IgD-negative memory B cell (primary cell): ENCODE data around the gene BIRC5. TPM values are rescaled to one million over a fixed set of nuclear protein-coding genes. Genes with fewer than 3 reads are reported as not detected.
A peak's percentile ranks its signal among the peaks of the same experiment; 100 is the strongest.
"Not testable (repeated sequence)": the region's sequence is repeated elsewhere in the genome, so short reads cannot be mapped to it uniquely, and the experiment has no call there.

ENCODE experiments used
- H3K27ac Mint-ChIP-seq, 3 donors: one replicate each; pipeline ENCODE4 v1.8.0; 2020 to 2022; ENCODE audit warnings: mild to moderate bottlenecking in 3 of 3, mixed read lengths in 3 of 3, moderate library complexity in 1 of 3
- H3K27me3 Mint-ChIP-seq: one replicate; pipeline ENCODE4 v1.8.0; 2021; ENCODE audit warnings: mixed read lengths
- H3K36me3 Mint-ChIP-seq: one replicate; pipeline ENCODE4 v1.8.0; 2020; ENCODE audit warnings: mild to moderate bottlenecking, mixed read lengths
- H3K4me1 Mint-ChIP-seq, 3 donors: one replicate each; pipeline ENCODE4 v1.8.0; 2020 to 2022; ENCODE audit warnings: mixed read lengths in 3 of 3, mild to moderate bottlenecking in 1 of 3
- H3K4me3 Mint-ChIP-seq, 4 donors: one replicate each; pipeline ENCODE4 v1.8.0; 2020 to 2022; ENCODE audit warnings: mild to moderate bottlenecking in 4 of 4, mixed read lengths in 4 of 4, moderate library complexity in 3 of 4
- H3K9me3 Mint-ChIP-seq, 3 donors: one replicate each; pipeline ENCODE4 v1.8.0; 2020 to 2021; ENCODE audit warnings: mixed read lengths in 3 of 3, mild to moderate bottlenecking in 1 of 3
- polyA plus RNA-seq: library from polyadenylated mRNA; unstranded; fragments of 300-500 nt; fragmentation: Illumina TruSeq; gene quantifications from one replicate; pipeline ENCODE4 v1.2.3, GENCODE V29; 2021

Gene BIRC5
- polyA plus RNA-seq, 1 donor from 2014 or later, result 0.25 TPM

DNA sequence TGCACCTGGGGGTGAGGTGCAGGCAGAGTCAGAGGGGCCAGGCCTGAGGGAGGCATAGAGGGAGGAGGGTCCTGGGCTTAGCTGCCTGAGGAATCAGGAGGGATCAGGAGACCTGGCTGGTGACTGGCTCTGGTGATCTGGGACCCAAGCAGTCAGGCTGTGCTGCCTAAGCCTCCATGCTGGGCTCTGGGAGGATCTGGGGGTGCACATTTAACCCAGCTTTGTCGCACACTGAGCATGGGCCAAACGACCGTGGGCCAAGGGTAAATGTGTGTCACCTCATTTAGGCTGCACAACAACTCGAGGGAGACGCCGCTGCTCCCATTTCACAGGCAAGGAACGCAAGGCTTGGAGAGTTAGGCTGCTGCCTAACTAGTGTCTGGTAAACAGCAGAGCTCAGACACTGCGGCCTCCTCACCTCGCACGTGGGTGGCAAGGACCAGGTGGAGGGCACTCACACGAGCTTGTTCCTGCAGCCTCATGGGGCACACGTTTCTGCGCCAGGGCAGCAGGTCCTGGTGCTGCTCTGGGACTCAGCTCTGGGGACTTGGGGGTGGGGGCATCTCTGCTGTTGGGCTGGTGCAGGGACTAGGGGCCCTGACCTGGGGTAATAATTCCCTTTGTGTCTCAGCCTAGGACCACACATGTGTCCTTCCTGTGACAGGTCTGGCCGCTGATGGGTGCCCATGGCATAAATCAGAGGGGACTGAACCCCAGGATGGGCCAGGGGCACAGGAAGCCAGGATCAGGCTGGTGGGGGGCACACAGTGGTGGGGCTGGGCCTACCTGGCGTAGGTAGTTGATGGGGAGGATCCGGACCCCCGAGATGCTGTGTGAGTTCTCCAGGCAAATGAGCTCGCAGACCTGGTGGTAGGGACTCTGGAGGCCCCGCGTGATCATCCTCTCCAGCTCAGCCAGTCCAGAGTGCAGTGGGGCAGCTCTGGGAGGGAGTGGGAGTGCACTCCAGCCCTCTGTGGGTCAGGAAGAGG lies 36.1 kb downstream of the BIRC5 start:
- Mint-ChIP-seq H3K27ac (peak overlapping the region in 1 of 3 donors; percentile 27), H3K36me3 (no peaks in the 10 kb centered on the region), H3K27me3 (peaks cover 5% of the 10 kb centered on the region), H3K4me1 (peaks cover 25 to 28% (median 26%) of the 10 kb centered on the region in 3 donors), H3K4me3 (peak overlapping the region in 1 of 4 donors; percentile 55), H3K9me3 (peaks cover 0 to 3% (median 0%) of the 10 kb centered on the region in 3 donors)

DNA sequence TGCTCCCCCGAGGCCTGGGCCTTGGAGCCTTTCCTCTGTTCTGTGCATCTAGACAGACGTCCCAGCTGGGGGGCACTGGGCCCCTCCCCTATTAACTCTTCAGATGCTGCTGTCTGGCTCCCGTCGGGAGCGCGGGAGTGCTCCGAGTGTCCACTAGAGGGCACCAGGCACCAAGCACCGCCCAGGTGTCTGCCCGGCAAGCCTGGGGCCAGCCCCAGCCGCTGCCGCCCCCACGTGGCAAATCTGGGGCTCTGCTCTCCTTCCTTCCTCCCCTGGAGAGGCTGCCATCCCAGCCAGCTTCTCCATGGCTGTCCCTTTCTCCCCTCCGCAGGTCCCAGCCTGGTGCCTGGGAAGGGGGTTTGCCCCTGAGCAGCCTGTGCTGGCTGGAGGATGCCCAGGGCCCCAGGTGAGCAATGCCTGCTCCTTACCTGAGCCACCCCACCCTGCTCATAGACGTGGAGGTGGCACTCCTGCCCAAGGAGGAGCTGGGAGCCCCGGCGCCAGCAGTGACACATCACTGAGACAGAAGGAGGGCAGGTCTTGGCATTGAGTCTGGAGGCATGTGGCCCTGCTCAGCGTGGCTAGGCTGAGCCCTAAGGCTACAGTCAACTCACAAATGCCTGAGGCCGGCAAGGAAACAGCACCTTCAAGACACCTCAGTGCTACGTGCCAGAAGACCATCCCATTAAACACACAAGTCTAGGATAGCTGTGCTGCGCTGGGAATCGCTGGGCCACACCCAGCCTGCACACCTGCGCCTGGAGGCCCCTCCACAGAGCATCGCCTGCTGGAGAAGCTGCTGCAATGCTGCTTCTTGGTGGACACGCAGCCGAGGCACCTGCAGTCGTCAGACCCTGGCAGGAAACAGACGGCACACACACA lies 37.1 kb downstream of the BIRC5 start:
- Mint-ChIP-seq H3K27ac (peak overlapping the region in 2 of 3 donors; percentile 67 to 96), H3K9me3 (no peaks in the 10 kb centered on the region), H3K4me1 (peaks cover 25 to 28% (median 26%) of the 10 kb centered on the region in 3 donors), H3K36me3 (no peaks in the 10 kb centered on the region), H3K4me3 (peak overlapping the region in 3 of 4 donors; percentile 44 to 78 (median 60)), H3K27me3 (peaks cover 5% of the 10 kb centered on the region)

DNA sequence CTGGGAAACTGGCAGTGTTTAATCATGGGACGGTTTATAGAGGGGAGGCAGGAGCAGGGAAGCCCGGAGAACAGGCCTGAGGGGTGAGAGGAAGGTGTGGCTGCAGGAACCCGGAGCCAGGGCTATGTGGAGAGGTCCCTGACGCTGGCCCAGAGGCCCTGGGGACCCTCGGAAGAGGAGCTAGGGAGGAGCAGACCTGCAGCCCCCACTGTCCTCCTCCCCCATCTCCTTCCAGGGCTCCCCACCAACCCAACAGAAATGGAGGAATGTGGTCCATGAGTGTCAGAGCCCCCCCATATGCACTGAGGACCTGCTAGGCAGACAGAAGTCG lies 37.7 kb downstream of the BIRC5 start:
- Mint-ChIP-seq H3K27ac (peak overlapping the region in 2 of 3 donors; percentile 67 to 96), H3K4me1 (peaks cover 25 to 28% (median 26%) of the 10 kb centered on the region in 3 donors), H3K9me3 (no peaks in the 10 kb centered on the region), H3K27me3 (peaks cover 6% of the 10 kb centered on the region), H3K4me3 (peak overlapping the region in 3 of 4 donors; percentile 44 to 78 (median 60)), H3K36me3 (no peaks in the 10 kb centered on the region)

DNA sequence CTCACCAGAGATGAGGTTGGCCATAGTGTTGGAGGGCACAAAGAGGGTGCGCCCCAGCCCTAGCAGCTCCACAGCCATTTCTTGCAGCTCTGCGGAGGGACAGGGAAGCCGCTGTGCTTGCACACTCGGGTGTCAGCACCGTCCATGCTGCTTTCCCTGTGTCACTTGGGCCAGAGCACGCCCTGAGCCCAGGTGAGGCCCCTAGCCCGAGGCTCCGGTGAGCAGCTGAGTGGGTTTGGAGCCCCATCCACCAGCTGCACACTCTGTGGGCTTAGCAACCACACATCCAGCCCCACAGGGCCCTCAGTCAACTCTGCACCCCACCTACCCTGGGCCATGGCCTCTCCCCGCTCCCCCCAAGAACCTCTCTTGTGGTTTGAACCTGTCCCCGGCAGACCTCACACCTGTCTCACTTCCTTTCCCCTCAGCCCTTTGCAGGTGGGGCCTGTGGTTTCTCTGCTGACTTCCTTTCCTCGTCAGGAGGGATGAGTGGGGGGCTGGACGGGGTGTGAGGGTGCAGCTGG lies 38.1 kb downstream of the BIRC5 start:
- Mint-ChIP-seq H3K36me3 (no peaks in the 10 kb centered on the region), H3K4me3 (peak overlapping the region; percentile 35 to 86 (median 64)), H3K9me3 (no peaks in the 10 kb centered on the region), H3K27ac (peak overlapping the region; percentile 67 to 96 (median 86)), H3K27me3 (peaks cover 6% of the 10 kb centered on the region), H3K4me1 (peaks cover 25 to 28% (median 26%) of the 10 kb centered on the region in 3 donors)

DNA sequence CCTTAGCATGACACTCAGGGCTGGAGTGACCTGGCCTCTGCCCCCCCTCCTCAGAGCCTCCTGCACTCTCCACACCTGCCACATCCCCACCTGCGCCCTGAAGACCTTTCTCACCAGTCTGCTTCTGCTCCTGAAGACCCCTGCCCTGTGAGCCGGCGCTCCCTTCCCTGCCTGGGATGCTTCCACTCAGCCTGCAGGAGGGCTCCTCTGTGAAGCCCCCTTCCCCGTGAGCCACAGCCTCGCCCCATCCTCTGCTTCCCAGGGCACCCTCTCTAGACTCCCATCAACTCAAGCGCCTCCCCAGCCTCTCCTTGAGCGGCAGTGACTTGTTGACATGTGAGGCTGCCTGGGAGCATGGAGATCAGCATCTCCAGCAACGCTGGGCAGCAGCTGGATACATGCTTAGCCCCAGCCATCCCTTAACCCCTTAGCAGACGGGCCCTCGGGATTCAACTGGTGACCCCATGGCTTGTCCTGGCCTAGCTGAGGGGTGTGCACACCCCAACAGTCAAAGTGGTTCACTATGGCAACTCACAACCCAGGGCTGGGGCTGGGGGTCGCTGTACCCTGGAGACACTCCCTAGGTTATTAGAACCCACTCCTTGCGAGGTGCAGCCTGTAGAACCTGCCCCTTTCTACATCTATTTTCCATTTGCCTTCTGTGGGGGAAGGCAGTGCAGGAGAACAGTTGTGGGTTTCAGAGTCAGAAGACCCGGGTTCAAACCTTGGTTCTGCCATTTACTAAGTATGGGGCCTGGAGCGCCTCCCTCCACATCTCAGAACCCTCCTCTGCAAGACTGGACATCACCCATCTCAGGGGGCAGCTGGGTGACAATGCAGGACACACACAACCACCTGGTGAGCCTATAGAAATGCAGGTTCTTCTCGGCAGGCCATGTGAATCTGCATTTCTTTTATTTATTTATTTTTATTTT lies 38.9 kb downstream of the BIRC5 start:
- Mint-ChIP-seq H3K9me3 (no peaks in the 10 kb centered on the region), H3K27me3 (peaks cover 9% of the 10 kb centered on the region), H3K4me3 (peak overlapping the region; percentile 35 to 86 (median 78)), H3K4me1 (peaks cover 29 to 31% (median 29%) of the 10 kb centered on the region in 3 donors), H3K36me3 (no peaks in the 10 kb centered on the region), H3K27ac (peak overlapping the region; percentile 67 to 96 (median 86))

DNA sequence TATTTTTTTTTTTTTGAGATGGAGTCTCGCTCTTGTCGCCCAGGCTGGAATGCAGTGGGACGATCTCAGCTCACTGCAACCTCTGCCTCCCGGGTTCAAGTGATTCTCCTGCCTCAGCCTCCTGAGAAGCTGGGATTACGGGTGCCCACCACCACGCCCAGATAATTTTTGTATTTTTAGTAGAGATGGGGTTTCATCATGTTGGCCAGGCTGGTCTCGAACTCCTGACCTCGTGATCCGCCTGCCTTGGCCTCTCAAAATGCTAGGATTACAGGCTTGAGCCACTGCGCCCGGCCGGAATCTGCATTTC lies 39.5 kb downstream of the BIRC5 start:
- Mint-ChIP-seq H3K27me3 (peaks cover 10% of the 10 kb centered on the region), H3K4me1 (peaks cover 32 to 33% (median 32%) of the 10 kb centered on the region in 3 donors), H3K4me3 (peak overlapping the region; percentile 35 to 90 (median 82)), H3K27ac (peak overlapping the region in 2 of 3 donors; percentile 67 to 91)
- H3K9me3 Mint-ChIP-seq, H3K36me3 Mint-ChIP-seq: not testable (repeated sequence)

DNA sequence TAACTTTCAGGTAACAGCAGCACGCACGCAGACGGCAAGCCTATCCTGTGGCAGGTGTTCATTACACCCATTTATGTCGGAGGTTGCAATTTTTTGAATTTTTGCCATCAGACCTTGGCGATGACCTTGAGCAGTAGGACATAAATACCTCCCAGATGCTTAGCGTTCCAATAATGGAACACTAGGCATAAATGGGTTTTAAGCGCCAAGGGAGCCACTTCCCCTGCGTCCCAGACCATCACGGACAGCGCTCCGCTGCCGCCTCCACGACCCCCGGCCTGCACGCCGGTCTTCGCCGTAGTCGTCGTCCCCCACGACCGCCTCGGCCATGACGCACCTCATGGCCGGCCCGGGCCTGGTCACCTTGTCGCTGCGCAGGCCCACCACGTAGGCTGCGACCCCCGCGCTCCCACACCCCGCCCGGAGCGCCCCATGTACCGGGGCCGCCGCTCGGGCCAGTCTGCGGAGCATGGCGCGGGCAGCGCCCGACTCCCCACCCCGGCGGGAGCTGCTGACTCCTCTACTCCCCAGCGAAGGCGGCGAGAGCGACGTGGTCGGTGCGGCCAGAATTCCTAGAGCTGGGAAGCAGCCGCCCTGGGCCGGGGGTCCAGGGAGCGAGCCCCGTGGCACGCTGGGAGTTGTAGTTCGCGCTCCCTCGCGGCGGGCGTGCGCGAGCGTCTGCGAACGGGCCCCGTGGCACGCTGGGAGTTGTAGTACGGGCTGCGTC lies 40.1 kb downstream of the BIRC5 start:
- Mint-ChIP-seq H3K4me1 (peaks cover 32 to 33% (median 32%) of the 10 kb centered on the region in 3 donors), H3K4me3 (peak overlapping the region; percentile 35 to 90 (median 82)), H3K9me3 (no peaks in the 10 kb centered on the region)

DNA sequence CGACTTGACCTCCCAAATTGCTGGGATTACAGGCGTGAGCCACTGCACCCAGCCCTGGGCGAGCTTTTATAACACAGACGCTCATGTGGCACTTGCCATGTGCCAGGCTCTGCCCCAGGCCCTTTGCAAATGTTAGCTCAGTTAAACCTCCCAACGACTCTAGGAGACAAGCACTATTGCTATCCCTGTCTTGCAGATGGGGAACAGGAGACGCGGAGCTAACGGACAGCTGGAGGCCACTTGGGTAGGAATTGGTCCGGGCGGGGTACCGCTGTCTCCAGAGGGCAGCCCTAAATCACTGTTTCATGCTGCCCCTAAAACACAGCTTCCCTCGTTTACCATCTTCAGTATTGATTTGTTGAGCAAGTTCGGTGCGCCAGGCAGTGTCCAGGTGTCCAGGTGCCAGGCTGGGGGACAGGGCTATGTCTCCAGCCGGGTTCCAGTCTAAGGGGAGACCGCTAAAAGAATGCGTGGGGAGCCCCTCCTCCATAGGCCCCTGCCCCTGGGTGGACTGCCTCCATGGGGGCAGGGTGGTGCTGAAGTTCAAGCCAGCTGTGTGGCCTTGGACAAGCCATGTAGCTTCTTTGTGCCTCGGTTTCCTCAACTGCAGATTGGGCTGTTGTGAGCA lies 41.1 kb downstream of the BIRC5 start:
- Mint-ChIP-seq H3K27me3 (peaks cover 9% of the 10 kb centered on the region), H3K4me1 (peaks cover 32 to 36% (median 33%) of the 10 kb centered on the region in 3 donors), H3K4me3 (peak overlapping the region in 3 of 4 donors; percentile 35 to 87 (median 78)), H3K27ac (peak overlapping the region in 2 of 3 donors; percentile 78 to 87), H3K9me3 (no peaks in the 10 kb centered on the region), H3K36me3 (no peaks in the 10 kb centered on the region)

More for the DNA sequence above, 40.1 kb downstream of the BIRC5 start:
- Mint-ChIP-seq H3K27me3 (peaks cover 9% of the 10 kb centered on the region), H3K27ac (peak overlapping the region; percentile 67 to 91 (median 89)), H3K36me3 (no peaks in the 10 kb centered on the region)

DNA sequence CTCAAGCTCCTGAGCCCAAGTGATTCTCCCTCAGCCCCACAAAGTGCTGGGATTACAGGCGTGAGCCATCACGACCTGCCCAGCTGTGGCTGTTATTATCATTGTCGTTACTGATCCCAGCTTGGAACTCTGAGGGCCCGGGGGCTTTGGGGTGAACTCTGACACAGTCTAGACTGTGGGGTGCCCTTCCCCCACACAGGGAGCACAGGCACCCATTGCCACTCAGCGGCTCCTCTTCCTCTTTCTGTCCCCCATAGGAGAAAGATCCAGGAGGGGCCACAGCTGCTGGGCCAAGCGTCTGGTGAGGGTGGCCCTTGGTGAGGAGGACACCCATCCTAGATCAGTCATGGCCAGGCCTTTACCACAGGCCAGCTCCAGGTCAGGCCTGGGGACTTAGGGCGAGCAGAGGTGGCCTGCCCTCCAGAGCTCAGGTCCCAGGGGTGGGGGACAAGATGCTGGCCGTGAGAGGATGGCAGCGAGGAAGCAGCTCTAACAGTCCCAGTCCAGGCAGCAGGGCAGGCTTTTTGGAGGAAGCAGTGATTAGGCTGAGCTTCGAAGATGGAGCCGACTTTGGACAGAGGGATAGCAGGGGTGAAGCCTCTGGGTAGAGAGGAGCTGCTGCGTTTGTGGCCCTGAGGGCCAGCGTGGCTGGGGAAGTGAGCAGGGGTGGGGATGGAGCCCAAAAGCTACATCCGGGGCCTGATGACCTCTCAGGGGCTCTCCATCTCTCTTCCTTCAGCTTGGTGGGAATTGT lies 42.1 kb downstream of the BIRC5 start:
- Mint-ChIP-seq H3K27ac (peak overlapping the region in 1 of 3 donors; percentile 78), H3K36me3 (no peaks in the 10 kb centered on the region), H3K9me3 (no peaks in the 10 kb centered on the region), H3K4me3 (peak overlapping the region in 2 of 4 donors; percentile 35 to 68), H3K4me1 (peaks cover 28 to 32% (median 30%) of the 10 kb centered on the region in 3 donors), H3K27me3 (peaks cover 9% of the 10 kb centered on the region)

DNA sequence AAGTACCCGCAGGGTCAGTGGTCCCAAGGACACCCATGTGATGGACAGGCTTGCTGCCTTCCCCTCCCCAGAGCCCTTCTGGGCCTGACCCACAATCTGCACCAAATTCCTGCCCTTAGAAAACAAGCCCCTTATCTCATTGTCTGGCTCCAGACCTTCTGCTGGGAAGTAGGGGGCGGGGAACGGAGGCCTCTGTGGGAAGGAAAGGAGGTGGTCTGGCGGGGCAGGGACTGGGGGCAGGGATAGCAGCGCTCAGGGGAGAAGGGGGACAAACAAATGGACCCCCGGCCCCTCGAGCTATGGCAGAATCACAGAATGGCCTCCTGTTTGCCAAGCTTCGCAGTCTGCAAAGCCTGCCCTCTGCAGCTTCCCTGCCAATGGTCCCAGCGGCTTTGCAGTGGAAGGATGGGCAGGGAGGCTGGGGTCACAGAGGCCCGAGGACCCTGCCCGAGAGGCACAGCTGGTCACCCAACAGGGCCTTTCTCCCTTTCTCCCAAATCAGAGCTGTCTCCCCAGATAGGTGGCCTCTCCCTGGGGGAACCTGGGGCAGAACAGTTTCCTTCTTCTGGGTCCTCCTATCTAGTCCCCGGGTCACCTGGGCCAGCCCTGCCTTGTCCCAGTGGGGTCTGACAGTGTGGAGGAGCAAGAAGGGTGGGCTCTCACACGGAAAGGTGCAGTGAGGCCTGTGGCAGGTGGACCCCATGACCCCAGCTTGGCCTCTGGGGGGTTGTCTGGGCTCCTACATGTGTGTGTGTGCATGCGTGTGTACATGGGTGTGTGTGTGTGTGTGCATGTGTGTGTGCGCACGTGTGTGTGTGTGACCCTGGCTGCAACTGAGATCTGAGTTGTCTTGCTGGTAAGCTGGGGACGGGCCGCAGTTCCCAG lies 42.9 kb downstream of the BIRC5 start:
- Mint-ChIP-seq H3K4me1 (peaks cover 21 to 27% (median 22%) of the 10 kb centered on the region in 3 donors), H3K27ac (peak overlapping the region in 1 of 3 donors; percentile 94), H3K4me3 (no peak overlapping the region), H3K36me3 (no peaks in the 10 kb centered on the region), H3K9me3 (no peaks in the 10 kb centered on the region), H3K27me3 (peaks cover 9% of the 10 kb centered on the region)

DNA sequence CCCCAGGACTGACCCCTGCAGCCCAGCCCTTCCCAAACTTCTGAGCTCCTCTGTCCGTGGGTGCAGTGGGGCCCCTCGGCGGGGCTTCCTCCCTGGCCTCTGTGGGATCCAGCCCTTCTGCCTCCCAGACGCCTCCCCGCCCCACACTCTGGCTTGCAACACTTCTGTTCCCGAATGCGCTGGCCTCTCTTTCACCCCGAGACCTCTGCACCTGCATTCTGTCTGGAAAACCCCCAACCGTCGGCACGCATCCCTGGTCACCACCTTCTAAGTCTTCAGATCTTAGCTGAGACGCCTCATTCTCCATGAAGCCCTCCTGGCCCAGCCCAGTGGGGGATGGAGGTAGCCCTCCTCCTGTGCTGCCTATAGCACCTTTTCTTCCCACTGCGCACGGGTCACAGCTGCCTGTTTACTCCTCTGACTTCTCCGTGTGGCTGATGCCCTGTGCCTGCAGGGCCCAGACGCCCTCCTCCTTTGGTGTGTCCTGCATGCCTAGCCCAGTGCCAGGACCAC lies 43.8 kb downstream of the BIRC5 start:
- H3K36me3 Mint-ChIP-seq, result no peaks in the 10 kb centered on the region
- H3K4me3 Mint-ChIP-seq, result peak overlapping the region in 3 of 4 donors; percentile 55 to 88 (median 64)
- H3K9me3 Mint-ChIP-seq, result no peaks in the 10 kb centered on the region
- H3K4me1 Mint-ChIP-seq, result peaks cover 13 to 18% (median 14%) of the 10 kb centered on the region in 3 donors
- peaks cover 9% of the 10 kb centered on the region for H3K27me3 Mint-ChIP-seq
- H3K27ac Mint-ChIP-seq, result peak overlapping the region; percentile 59 to 94 (median 69)
